Vagina (tissue), 2 donors: ENCODE measurements around the gene POLRMT.

ENCODE experiments used
- POLR2AphosphoS5 ChIP-seq, 2 donors: sonication (generic); formaldehyde crosslinking; IDR thresholded peaks; one replicate each; pipeline ENCODE4 v1.9.0; 2017; ENCODE audit warnings: antibody characterized with exemption in 2 of 2, mild to moderate bottlenecking in 2 of 2, low read depth in 1 of 2; ENCODE audit not compliant: insufficient read depth in 1 of 2
- TF ChIP-seq, protein P1 (sequence below), 3 experiments: fragments of 450-650 bp in 2 of 3; fragments of 200-600 bp in 1 of 3; sonication (generic) in 1 of 3; IDR thresholded peaks; one replicate each; pipeline ENCODE4 v1.5.1; 2017 to 2019; ENCODE audit warnings: antibody characterized with exemption in 3 of 3, mild to moderate bottlenecking in 2 of 3, moderate library complexity in 2 of 3

DNA sequence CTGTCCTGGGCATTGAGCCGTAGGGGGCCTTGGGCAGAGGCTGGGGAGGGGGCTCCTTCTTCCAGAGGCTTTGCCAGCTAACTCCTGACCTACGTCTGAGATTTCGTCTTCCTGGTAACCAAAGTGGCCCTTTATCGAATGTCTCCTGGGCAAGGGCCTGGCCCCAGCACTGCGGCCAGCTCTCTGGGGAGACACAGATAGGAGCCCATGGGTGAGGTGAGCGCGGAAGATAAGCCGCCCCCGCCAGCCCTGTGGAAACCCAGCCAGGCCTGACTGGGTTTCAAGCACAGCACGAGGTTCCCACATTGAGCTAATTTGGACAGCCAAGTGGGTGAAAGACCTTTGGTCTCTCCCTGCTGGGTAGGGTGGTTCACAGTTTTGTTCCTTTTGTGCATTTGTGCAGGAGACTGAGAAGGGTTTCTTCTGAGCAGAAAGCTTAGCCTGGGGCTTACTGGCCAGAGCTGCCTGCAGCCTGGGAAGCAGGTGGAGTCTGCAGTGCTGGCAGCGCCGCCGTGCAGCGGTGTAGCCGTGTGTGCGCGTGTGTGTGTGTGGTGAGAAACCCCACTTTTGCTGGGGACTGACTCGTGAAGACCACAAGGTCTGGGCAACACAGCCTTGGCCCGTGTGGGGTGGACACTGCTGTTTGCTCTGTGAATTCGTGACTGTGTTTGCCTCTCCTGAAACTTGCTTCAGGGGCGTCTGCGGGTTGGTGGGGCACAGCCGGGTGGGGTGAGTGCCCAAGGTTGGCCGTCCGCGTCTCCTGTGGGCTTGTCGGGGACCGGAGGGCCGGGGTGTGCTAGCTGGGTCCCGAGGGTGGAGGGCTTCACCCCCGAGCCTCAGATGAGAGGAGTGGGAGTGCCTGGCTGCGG is 58.4 kb downstream of the POLRMT start:
- TF ChIP-seq POLR2AphosphoS5 (IDR thresholded peaks at IDR 0.05; ENCODE audit: insufficient read depth in 1 of 2, low read depth in 1 of 2), result no peak
- TF ChIP-seq, protein P1, sequence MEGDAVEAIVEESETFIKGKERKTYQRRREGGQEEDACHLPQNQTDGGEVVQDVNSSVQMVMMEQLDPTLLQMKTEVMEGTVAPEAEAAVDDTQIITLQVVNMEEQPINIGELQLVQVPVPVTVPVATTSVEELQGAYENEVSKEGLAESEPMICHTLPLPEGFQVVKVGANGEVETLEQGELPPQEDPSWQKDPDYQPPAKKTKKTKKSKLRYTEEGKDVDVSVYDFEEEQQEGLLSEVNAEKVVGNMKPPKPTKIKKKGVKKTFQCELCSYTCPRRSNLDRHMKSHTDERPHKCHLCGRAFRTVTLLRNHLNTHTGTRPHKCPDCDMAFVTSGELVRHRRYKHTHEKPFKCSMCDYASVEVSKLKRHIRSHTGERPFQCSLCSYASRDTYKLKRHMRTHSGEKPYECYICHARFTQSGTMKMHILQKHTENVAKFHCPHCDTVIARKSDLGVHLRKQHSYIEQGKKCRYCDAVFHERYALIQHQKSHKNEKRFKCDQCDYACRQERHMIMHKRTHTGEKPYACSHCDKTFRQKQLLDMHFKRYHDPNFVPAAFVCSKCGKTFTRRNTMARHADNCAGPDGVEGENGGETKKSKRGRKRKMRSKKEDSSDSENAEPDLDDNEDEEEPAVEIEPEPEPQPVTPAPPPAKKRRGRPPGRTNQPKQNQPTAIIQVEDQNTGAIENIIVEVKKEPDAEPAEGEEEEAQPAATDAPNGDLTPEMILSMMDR (IDR thresholded peaks at IDR 0.05), result no peak
